GM06990 (cell line): ENCODE measurements around the gene OTOP2.

Experiments
- DNase-seq: peaks from one replicate; pipeline ENCODE4 v3.0.0-alpha.2; 2011; ENCODE audit not compliant: insufficient read length; ENCODE audit errors: extremely low read depth
- H3K27me3 ChIP-seq: replicated peaks from 2 replicates; pipeline ENCODE4 v1.6.0; 2011; ENCODE audit warnings: low read length; ENCODE audit not compliant: control insufficient read depth, insufficient read depth
- H3K36me3 ChIP-seq: 2 replicates; pipeline ENCODE4 v1.5.1; 2011; ENCODE audit warnings: low read length; ENCODE audit not compliant: control insufficient read depth, insufficient read depth
- H3K4me3 ChIP-seq: replicated peaks from 2 replicates; pipeline ENCODE4 v1.5.1; 2011; ENCODE audit warnings: low read depth, mild to moderate bottlenecking, control low read depth, low read length
- CTCF ChIP-seq: IDR thresholded peaks from 2 replicates; pipeline ENCODE4 v1.5.1; 2011; ENCODE audit warnings: low read length, control low read depth, mild to moderate bottlenecking, inconsistent platforms; ENCODE audit not compliant: insufficient read depth, poor library complexity, severe bottlenecking

Gene OTOP2

DNA sequence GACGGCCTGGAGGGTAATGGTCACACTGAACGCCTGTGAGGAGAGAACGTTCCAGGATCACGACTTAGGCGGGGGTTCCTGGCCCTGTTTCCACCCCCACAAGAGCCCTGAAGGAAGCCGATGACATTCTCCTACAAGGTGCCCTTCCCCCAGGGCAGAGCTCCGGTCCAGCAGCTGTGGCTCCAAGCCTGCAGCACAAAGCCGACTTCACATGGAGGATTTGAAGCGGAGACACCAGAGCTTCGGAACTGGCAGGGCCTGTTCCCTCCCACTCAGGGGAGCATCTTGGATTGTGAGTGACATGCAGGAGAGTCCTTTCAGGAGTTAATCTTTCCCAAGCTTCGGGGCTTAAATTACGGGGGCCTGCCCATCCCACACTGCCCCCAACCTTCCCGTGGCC, 35.6 kb upstream of the OTOP2 start:
- Histone ChIP-seq H3K27me3 (peaks cover 2% of the 10 kb centered on the region; the same call in 1 of the 2 replicates), H3K36me3 (no peaks in the 10 kb centered on the region), H3K4me3 (no peak overlapping the region)
- no peak for TF ChIP-seq CTCF
- no peak for DNase-seq

DNA sequence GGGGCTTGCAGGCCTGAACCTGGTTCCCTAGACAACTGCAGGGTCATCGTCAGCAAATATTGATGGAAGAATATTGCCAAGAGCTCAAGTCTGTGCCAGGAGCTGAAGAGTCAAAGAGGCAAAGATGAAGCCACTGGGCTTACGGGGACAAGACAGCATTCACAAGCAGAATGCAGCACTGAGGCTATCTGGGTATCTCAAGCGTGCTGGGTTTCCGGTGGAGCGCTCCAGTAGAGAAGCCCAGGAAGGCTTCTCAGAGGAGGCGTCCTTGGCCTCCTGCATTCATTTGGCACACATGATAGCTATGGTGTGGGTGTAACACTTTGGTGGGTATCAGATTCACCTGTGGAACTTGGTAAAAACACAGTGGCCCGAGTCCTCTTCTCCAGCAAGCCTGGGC, 33.5 kb upstream of the OTOP2 start:
- Histone ChIP-seq H3K36me3 (no peaks in the 10 kb centered on the region), H3K27me3 (peaks cover 2% of the 10 kb centered on the region; the same call in 1 of the 2 replicates), H3K4me3 (no peak overlapping the region)
- DNase-seq, result no peak
- no peak for TF ChIP-seq CTCF

GRCh38 chr17:74892013-74892841, 31.8 kb upstream of the OTOP2 start:
- H3K4me3 ChIP-seq, result no peak overlapping the region
- TF ChIP-seq CTCF, result no peak
- no peaks in the 10 kb centered on the region; the same call in 1 of the 2 replicates for H3K27me3 ChIP-seq
- H3K36me3 ChIP-seq, result no peaks in the 10 kb centered on the region
- DNase-seq, result no peak

DNA sequence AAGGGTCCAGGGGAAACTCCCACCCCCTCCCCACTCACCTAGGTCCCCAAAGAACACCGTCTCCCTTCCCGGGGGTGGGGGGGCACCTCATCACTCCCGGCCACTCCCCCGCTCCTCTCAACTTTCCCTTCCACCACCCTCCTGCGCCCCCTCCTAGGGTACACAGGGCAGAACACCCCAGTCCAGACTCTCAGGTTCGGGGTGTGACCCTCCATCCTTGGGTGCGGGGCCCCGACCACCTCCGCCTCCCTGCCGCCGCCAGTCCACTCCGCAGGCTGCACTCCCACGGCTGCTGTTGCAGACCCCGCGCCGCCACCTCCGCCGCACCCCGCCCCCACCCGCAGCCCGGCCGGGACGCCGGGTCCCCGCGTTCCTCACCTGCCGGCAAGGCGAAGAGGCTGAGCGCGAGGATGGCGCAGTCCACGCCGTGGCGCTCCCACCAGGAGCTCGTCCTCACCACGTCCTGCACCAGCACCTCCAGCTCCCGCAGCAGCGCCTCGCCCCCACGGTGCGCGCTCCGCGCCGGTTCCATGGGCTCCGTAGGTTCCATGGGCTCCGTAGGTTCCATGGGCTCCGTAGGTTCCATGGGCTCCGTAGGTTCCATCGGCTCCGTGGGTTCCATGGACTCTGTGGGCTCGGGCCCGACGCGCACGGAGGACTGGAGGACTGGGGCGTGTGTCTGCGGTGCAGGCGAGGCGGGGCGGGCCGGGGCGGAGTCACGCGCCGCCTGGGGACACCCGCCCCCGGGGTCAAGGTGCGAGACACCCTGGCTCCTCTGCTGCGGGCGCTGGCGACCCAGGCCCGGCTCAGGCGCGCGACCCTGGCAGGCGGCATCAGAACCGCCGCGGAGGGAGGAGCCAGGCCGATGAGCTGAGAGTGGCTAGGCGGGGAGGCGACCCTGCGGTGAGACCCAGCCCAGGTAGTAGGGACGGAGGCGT, 30.8 kb upstream of the OTOP2 start, which contains the start of gene FADS6:
TSS of gene FADS6 (minus strand) at position 660 of the 938 bp plus-strand sequence. CDS start at position 622, 38 bp downstream.
- DNase-seq, result no peak
- TF ChIP-seq CTCF, result no peak
- Histone ChIP-seq H3K36me3 (no peaks in the 10 kb centered on the region), H3K4me3 (no peak within 1 kb of the TSS), H3K27me3 (no peaks in the 10 kb centered on the region; the same call in 1 of the 2 replicates)

DNA sequence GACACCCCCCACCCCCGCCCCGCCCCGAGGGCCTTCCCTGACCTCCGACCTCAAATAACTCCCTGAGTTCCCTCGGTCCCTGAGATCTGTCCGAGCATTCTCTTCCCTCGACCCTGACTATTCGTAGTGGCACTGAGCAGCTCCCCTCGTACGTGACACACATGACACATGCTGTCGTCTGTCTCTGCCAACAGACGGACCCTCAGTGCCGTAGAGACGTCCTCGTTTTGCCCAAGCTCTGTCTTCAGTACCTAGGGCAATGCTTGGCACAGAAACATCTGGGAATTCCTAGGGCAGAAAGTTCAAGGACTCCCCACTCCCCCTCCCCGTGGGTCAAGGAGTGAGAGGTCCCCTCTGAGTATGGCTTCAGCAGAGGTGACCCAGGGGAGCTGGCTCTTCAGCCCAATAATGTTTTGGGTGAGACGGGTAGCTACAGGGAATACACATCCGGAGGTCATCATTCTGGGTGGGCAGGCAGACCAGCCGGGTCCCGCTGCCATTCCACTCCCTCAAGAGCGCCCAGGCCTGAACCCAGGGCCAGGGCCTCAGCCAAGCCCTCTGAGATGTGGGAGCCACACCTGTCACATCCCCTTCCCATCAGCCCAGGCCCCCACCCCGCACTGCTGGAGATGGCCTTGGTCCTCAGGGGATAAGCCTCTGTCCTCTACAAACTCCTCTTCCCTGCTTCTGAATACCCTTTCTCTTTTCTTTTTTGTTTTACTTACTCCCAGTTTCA, 30.0 kb upstream of the OTOP2 start:
- no peaks in the 10 kb centered on the region; the same call in 1 of the 2 replicates for H3K27me3 ChIP-seq
- no peak for DNase-seq

More for the DNA sequence above, 30.0 kb upstream of the OTOP2 start:
- H3K36me3 ChIP-seq, result no peaks in the 10 kb centered on the region
- H3K4me3 ChIP-seq, result no peak overlapping the region
- TF ChIP-seq CTCF, result no peak
